Endothelial cell of umbilical vein (primary cell): ENCODE measurements around the gene PITPNM1. TPM values are rescaled to one million over a fixed set of nuclear protein-coding genes. Genes with fewer than 3 reads are reported as not detected.

Experiments
- BruUV-seq: library from RNA; stranded (reverse); fragments of 400-500 nt; replicated peaks from 2 replicates; lab custom pipeline; 2021; lab: Mats Ljungman, UMichigan
- CTCF ChIA-PET: fragments of 300-600, 350-600 bp; sonication (Branson Sonifier 250); formaldehyde crosslinking; loops from one replicate; lab custom pipeline; 2021; ENCODE audit warnings: antibody characterized with exemption, inconsistent platforms; lab: Charles Lee
- POLR2A ChIA-PET: fragments of 300-600, 350-600 bp; sonication (Branson Sonifier 250); formaldehyde crosslinking; loops from one replicate; lab custom pipeline; 2021; ENCODE audit warnings: antibody characterized with exemption, inconsistent platforms; lab: Charles Lee
- DNase-seq: peaks from one replicate; pipeline ENCODE4 v3.0.0-alpha.2; 2011; ENCODE audit warnings: low read depth, low spot score
- FAIRE-seq: peaks from 2 replicates; lab custom pipeline; 2011; peaks lifted over from hg19 to GRCh38; lab: Jason Lieb, UNC
- H2AFZ ChIP-seq: 2 replicates; pipeline ENCODE4 v1.6.0; 2012; ENCODE audit warnings: low read depth, low read length, control low read depth, inconsistent platforms
- H3K27ac ChIP-seq: 2 replicates; pipeline ENCODE4 v1.5.1; 2011; ENCODE audit warnings: low read depth, mild to moderate bottlenecking, control low read depth, low read length, moderate library complexity; ENCODE audit not compliant: insufficient read depth
- H3K27me3 ChIP-seq, 2 experiments: 2 replicates each; pipeline versions ENCODE4 v1.6.0 to v1.6.1; 2011; ENCODE audit warnings: low read length in 2 of 2, mixed read lengths in 1 of 2; ENCODE audit not compliant: control insufficient read depth in 2 of 2, insufficient read depth in 2 of 2
- H3K36me3 ChIP-seq, 2 experiments: 2 replicates in 1 of 2; 3 replicates in 1 of 2; pipeline ENCODE4 v1.5.1; 2011; ENCODE audit warnings: low read length in 2 of 2, mild to moderate bottlenecking in 1 of 2, moderate library complexity in 1 of 2; ENCODE audit not compliant: control insufficient read depth in 2 of 2, insufficient read depth in 2 of 2; ENCODE audit errors: extremely low read depth in 1 of 2
- H3K4me1 ChIP-seq: 3 replicates; pipeline ENCODE4 v1.5.1; 2011; ENCODE audit warnings: mild to moderate bottlenecking, low read length; ENCODE audit not compliant: control insufficient read depth, insufficient read depth; ENCODE audit errors: extremely low read depth
- H3K4me2 ChIP-seq: 2 replicates; pipeline ENCODE4 v1.6.1; 2011; ENCODE audit warnings: low read length, control low read depth, mixed read lengths; ENCODE audit not compliant: insufficient read depth
- H3K4me3 ChIP-seq, 3 experiments: fragments of 200-600 bp in 1 of 3; sonication (generic), shearing (Covaris generic) in 1 of 3; replicated peaks in 1 of 3; 2 replicates each; pipeline ENCODE4 v1.5.1; 2011 to 2016; ENCODE audit warnings: control low read depth in 3 of 3, low read length in 3 of 3, mild to moderate bottlenecking in 2 of 3, inconsistent platforms in 1 of 3, low read depth in 1 of 3, moderate library complexity in 1 of 3; ENCODE audit not compliant: insufficient read depth in 1 of 3
- H3K79me2 ChIP-seq: 2 replicates; pipeline ENCODE4 v1.6.0; 2012; ENCODE audit warnings: low read length, inconsistent platforms; ENCODE audit not compliant: control insufficient read depth, insufficient read depth
- H3K9ac ChIP-seq: replicated peaks from 2 replicates; pipeline ENCODE3; 2011; ENCODE audit warnings: low read length, control low read depth; ENCODE audit not compliant: insufficient read depth; ENCODE audit errors: extremely low read depth
- H3K9me1 ChIP-seq: replicated peaks from 3 replicates; pipeline ENCODE4 v1.6.0; 2011; ENCODE audit warnings: mild to moderate bottlenecking, low read length; ENCODE audit not compliant: control insufficient read depth, insufficient read depth; ENCODE audit errors: extremely low read depth
- H3K9me3 ChIP-seq: replicated peaks from 2 replicates; pipeline ENCODE4 v1.5.1; 2012; ENCODE audit warnings: low read length, inconsistent platforms; ENCODE audit not compliant: control insufficient read depth, insufficient read depth
- H4K20me1 ChIP-seq: replicated peaks from 2 replicates; pipeline ENCODE3; 2011; ENCODE audit warnings: mild to moderate bottlenecking, low read length; ENCODE audit not compliant: control insufficient read depth, insufficient read depth; ENCODE audit errors: extremely low read depth
- FOS ChIP-seq: IDR thresholded peaks from 2 replicates; pipeline ENCODE4 v1.6.1; 2011; ENCODE audit warnings: mild to moderate bottlenecking, low read length, moderate library complexity, borderline replicate concordance; ENCODE audit not compliant: insufficient read depth
- POLR2A ChIP-seq: IDR thresholded peaks from 2 replicates; pipeline ENCODE4 v1.6.1; 2012; ENCODE audit warnings: low read depth, mild to moderate bottlenecking, control low read depth, low read length
- POLR2AphosphoS5 ChIP-seq: IDR thresholded peaks from 2 replicates; pipeline ENCODE4 v1.6.1; 2012; ENCODE audit warnings: low read depth, mild to moderate bottlenecking, control low read depth, low read length, moderate library complexity; ENCODE audit not compliant: insufficient read depth
- dilution Hi-C: fragments of 300-500 bp; cut with MboI; formaldehyde crosslinking; loops from one replicate; pipeline ENCODE4 v1.15.0; 2019; ENCODE audit warnings: low sequenced_read_pairs; ENCODE audit not compliant: extremely low pct_ligation_motif_present
- intact Hi-C: fragments of 100-400 bp; cut with micrococcal nuclease; formaldehyde crosslinking; loops from one replicate; pipeline ENCODE4 v1.10.0; 2022
- polyA plus RNA-seq, 4 experiments: library from polyadenylated mRNA; depleted of rRNA in 3 of 4; stranded (reverse) in 3 of 4; unstranded in 1 of 4; fragments of >200 nt; gene quantifications; 2 replicates each; pipeline versions ENCODE4 v1.2.1 to v1.2.3, GENCODE V29; 2011 to 2012; ENCODE audit warnings: missing spikeins in 1 of 4
- total RNA-seq: library from RNA; stranded (reverse); gene quantifications from 2 replicates; pipeline ENCODE4 v1.2.3, GENCODE V29; 2021
- TF ChIP-seq, protein P1 (sequence below): IDR thresholded peaks from 2 replicates; pipeline ENCODE4 v1.6.1; 2011; ENCODE audit not compliant: insufficient read depth, insufficient read length

The PITPNM1 gene
- total and polyA plus RNA-seq, 2 donors (not counting 3 experiments of a cell fraction or from before 2014, with no cell fraction given): 16.5 to 26.4 TPM

DNA sequence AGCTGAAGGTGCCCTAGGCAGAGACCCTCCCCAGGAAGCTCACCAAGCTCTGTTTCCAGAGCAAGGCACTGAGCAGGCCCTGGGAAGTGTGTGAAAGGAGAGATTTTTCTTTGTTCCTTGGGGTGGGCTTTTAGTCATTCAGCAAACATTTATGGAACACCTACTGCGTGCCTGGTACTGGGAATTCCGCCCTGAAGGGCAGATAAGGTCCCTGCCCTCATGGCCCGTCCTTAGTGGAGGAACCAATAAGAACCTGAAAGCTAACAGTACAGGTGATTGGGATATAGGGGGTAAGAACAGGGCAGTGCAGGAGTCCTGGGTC, 40.0 kb downstream of the PITPNM1 start:
- Histone ChIP-seq H3K9me1 (no peaks in the 10 kb centered on the region), H3K79me2 (no peaks in the 10 kb centered on the region), H3K9me3 (no peaks in the 10 kb centered on the region), H3K4me1 (peaks cover 19% of the 10 kb centered on the region), H3K4me3 (peak overlapping the region; percentile 25 to 64 (median 41)), H2AFZ (no peak overlapping the region), H3K9ac (peak overlapping the region; percentile 12), H3K36me3 (no peaks in the 10 kb centered on the region), H3K4me2 (peak overlapping the region; percentile 68), H4K20me1 (no peaks in the 10 kb centered on the region), H3K27ac (peak overlapping the region; percentile 30), H3K27me3 (no peaks in the 10 kb centered on the region)
- no TSS peak for BruUV-seq
- intact Hi-C loops: loop anchor here (2.0 to 5.0 kb wide), 2 partner anchors 44 to 97 kb away; no protein-coding TSS in a partner anchor
- no peak for DNase-seq
- ChIA-PET POLR2A (no interaction called here), CTCF (interaction anchor here (0.8 kb wide), 1 partner anchor 63 kb away, joined by 4 read pairs; the partner anchor contains the start of gene PPP1CA)
- dilution Hi-C loops: no loop called here
- FAIRE-seq: no peak
- TF ChIP-seq, protein P1, sequence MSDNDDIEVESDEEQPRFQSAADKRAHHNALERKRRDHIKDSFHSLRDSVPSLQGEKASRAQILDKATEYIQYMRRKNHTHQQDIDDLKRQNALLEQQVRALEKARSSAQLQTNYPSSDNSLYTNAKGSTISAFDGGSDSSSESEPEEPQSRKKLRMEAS: no peak
- TF ChIP-seq POLR2A: peak; percentile 11

DNA sequence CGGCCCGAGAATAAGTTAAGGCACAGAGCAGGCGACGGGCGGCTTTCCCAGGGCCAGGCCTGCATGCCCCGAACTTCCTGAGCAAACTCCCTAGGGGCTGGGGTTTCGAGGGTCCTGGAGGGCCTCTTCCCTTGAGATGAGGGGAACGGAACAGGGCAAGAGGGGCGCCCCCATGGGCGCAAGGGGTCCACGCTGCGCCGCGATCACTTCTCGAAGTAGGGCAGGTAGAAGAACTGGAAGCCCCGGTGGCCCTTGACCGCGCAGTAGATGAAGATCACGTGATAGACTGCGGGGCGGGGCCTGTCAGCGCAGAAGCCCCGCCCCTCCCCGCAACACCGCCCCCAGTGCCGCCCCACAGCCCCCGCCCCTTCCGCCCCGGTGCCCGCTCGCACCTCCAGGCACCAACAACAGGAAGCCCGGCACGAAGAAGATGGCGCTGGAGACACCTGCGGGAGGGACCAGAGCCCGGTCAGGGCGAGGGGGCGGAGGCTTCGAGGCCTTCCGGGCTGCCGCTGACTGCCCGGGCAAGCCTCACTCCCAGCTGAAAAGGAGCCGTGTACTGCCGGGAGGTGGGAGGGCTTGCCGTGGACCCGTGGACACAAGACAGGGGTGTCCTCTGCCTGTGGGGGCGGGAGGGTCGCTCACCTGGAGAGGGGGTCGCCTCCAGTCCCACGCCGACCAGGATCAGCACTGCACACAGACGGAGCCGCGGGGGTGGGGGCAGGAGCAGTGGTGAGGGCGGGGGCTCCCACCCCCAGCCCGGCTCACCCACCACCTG, 40.6 kb downstream of the PITPNM1 start:
- TF ChIP-seq FOS (no peak), POLR2AphosphoS5 (peak; percentile 87), POLR2A (peak; percentile 76)
- Histone ChIP-seq H3K9me3 (no peaks in the 10 kb centered on the region), H3K27me3 (no peaks in the 10 kb centered on the region), H2AFZ (peak overlapping the region; percentile 82), H3K27ac (peak overlapping the region; percentile 44), H3K4me3 (peak overlapping the region; percentile 31 to 64 (median 41)), H3K9me1 (no peaks in the 10 kb centered on the region), H3K9ac (peak overlapping the region; percentile 12), H3K79me2 (no peaks in the 10 kb centered on the region), H3K4me2 (peak overlapping the region; percentile 68), H3K36me3 (no peaks in the 10 kb centered on the region), H4K20me1 (no peaks in the 10 kb centered on the region), H3K4me1 (peaks cover 19% of the 10 kb centered on the region)
- BruUV-seq: TSS peak; percentile 71
- intact Hi-C loops (loop anchor here (1.0 to 5.0 kb wide), 3 partner anchors 21 to 98 kb away; partner anchors contain the start of gene CORO1B), dilution Hi-C loops (no loop called here)
- ChIA-PET CTCF (interaction anchor here (0.8 kb wide), 1 partner anchor 63 kb away, joined by 4 read pairs; the partner anchor contains the start of gene PPP1CA), POLR2A (no interaction called here)
- DNase-seq (peak; percentile 74), FAIRE-seq (peak; percentile 78)
